WTC11 (cell line): ENCODE measurements around the gene PYGL. TPM values are rescaled to one million over a fixed set of nuclear protein-coding genes. Genes with fewer than 3 reads are reported as not detected.
"Not testable (repeated sequence)": the region's sequence is repeated elsewhere in the genome, so short reads cannot be mapped to it uniquely, and the experiment has no call there.

Experiments
- ATAC-seq: fragments of 200-7000 bp; cut with Tn5 transposase; 2 replicates; pipeline ENCODE4 v1.10.0; 2021; ENCODE audit warnings: mild to moderate bottlenecking, moderate library complexity
- CTCF ChIA-PET: fragments of 300-600 bp; sonication (Branson Sonifier 250); formaldehyde crosslinking; loops from one replicate; lab custom pipeline; 2021; ENCODE audit warnings: antibody characterized with exemption; lab: Charles Lee
- POLR2A ChIA-PET: fragments of 350-600 bp; sonication (Branson Sonifier 250); formaldehyde crosslinking; loops from one replicate; lab custom pipeline; 2021; ENCODE audit warnings: antibody characterized with exemption; lab: Charles Lee
- DNase-seq: peaks from one replicate; pipeline ENCODE4 v3.0.0; 2021; ENCODE audit warnings: low spot score
- H3K27ac Mint-ChIP-seq: 2 replicates; pipeline ENCODE4 v1.8.0; 2021; ENCODE audit warnings: mixed read lengths
- H3K27me3 Mint-ChIP-seq: 2 replicates; pipeline ENCODE4 v1.8.0; 2021; ENCODE audit warnings: low read depth, mild to moderate bottlenecking, moderate library complexity, mixed read lengths
- H3K36me3 Mint-ChIP-seq: 2 replicates; pipeline ENCODE4 v1.8.0; 2021; ENCODE audit warnings: mixed read lengths
- H3K4me1 Mint-ChIP-seq: 2 replicates; pipeline ENCODE4 v1.8.0; 2022; ENCODE audit warnings: mixed read lengths
- H3K4me3 Mint-ChIP-seq: 2 replicates; pipeline ENCODE4 v1.8.0; 2021; ENCODE audit warnings: mild to moderate bottlenecking, moderate library complexity, mixed read lengths
- H3K9me3 Mint-ChIP-seq: 2 replicates; pipeline ENCODE4 v1.8.0; 2021; ENCODE audit warnings: mixed read lengths
- FOXP4 ChIP-seq: sonication (generic); formaldehyde crosslinking; IDR thresholded peaks from 2 replicates; pipeline ENCODE4 v1.8.0; 2022; ENCODE audit warnings: mild to moderate bottlenecking, missing genetic modification reagents
- NFE2L1 ChIP-seq: sonication (generic); formaldehyde crosslinking; IDR thresholded peaks from 2 replicates; pipeline ENCODE4 v1.8.1; 2023; ENCODE audit warnings: missing genetic modification reagents
- PREB ChIP-seq: sonication (generic); formaldehyde crosslinking; IDR thresholded peaks from 2 replicates; pipeline ENCODE4 v1.8.1; 2022; ENCODE audit warnings: mild to moderate bottlenecking, missing genetic modification reagents, moderate library complexity, borderline replicate concordance
- SMAD4 ChIP-seq: sonication (generic); formaldehyde crosslinking; IDR thresholded peaks from 2 replicates; pipeline ENCODE4 v1.8.0; 2022; ENCODE audit warnings: mild to moderate bottlenecking, missing genetic modification reagents
- STAT6 ChIP-seq: sonication (generic); formaldehyde crosslinking; conservative IDR thresholded peaks from 2 replicates; pipeline ENCODE4 v1.8.1; 2023; ENCODE audit warnings: mild to moderate bottlenecking, low read depth, missing genetic modification reagents, moderate library complexity
- TCF7 ChIP-seq: sonication (generic); formaldehyde crosslinking; IDR thresholded peaks from 2 replicates; pipeline ENCODE4 v1.8.0; 2022; ENCODE audit warnings: mild to moderate bottlenecking, low read depth, missing genetic modification reagents, moderate library complexity
- TEAD1 ChIP-seq: sonication (generic); formaldehyde crosslinking; IDR thresholded peaks from 2 replicates; pipeline ENCODE4 v1.8.0; 2022; ENCODE audit warnings: mild to moderate bottlenecking, missing genetic modification reagents
- ZBTB21 ChIP-seq: sonication (generic); formaldehyde crosslinking; IDR thresholded peaks from 2 replicates; pipeline ENCODE4 v1.8.1; 2023; ENCODE audit warnings: mild to moderate bottlenecking, missing genetic modification reagents, borderline replicate concordance
- ZNF138 ChIP-seq: sonication (generic); formaldehyde crosslinking; conservative IDR thresholded peaks from 2 replicates; pipeline ENCODE4 v1.8.1; 2022; ENCODE audit warnings: mild to moderate bottlenecking, moderate library complexity, missing genetic modification reagents
- total RNA-seq: library from RNA; stranded (reverse); gene quantifications from 3 replicates; pipeline ENCODE4 v1.2.3, GENCODE V29; 2021

Gene PYGL
- total RNA-seq, 1 experiment from 2014 or later = 81.0 TPM

- CTCF ChIA-PET = no interaction called here
Measured at GRCh38 chr14:50946234-50946935, 2.1 kb upstream of the PYGL start.

GRCh38 chr14:50944647-50945413 is 547 bp upstream of the PYGL start:
- DNase-seq (no peak), ATAC-seq (peak; percentile 6)
- peaks cover 27% of the 10 kb centered on the region for H3K4me1 Mint-ChIP-seq
- H3K27me3 Mint-ChIP-seq = no peaks in the 10 kb centered on the region; the same call in 1 of the 2 replicates
- ChIA-PET CTCF (interaction anchor here (0.7 to 1.4 kb wide), 2 partner anchors 19 to 85 kb away, joined by 3 to 6 read pairs; no protein-coding TSS in a partner anchor), POLR2A (no interaction called here)
- peak overlapping the region; percentile 11; the same call in 1 of the 2 replicates for H3K27ac Mint-ChIP-seq
- 0 out of 2 replicates have a peak, but pooled peaks cover 5% of the 10 kb centered on the region for H3K9me3 Mint-ChIP-seq
- H3K4me3 Mint-ChIP-seq = peak overlapping the region; percentile 82
- TF ChIP-seq TEAD1 (CRISPR knock-in tag) (no peak), NFE2L1 (CRISPR knock-in tag) (no peak)
- peaks cover 31% of the 10 kb centered on the region for H3K36me3 Mint-ChIP-seq

More at GRCh38 chr14:50946234-50946935, 2.1 kb upstream of the PYGL start:
- H3K4me1 Mint-ChIP-seq = peaks cover 20% of the 10 kb centered on the region
- peaks cover 24% of the 10 kb centered on the region for H3K36me3 Mint-ChIP-seq
- no peak overlapping the region for H3K4me3 Mint-ChIP-seq
- 0 out of 2 replicates have a peak, but pooled peaks cover 5% of the 10 kb centered on the region for H3K9me3 Mint-ChIP-seq
- ATAC-seq (no peak), DNase-seq (no peak)
- TF ChIP-seq TEAD1 (CRISPR knock-in tag) (no peak), STAT6 (CRISPR knock-in tag) (no peak), ZNF138 (CRISPR knock-in tag) (no peak), SMAD4 (no peak), ZBTB21 (CRISPR knock-in tag) (no peak), TCF7 (CRISPR knock-in tag) (no peak)
- H3K27me3 Mint-ChIP-seq = no peaks in the 10 kb centered on the region; the same call in 1 of the 2 replicates
- POLR2A ChIA-PET = interaction anchor here (0.6 kb wide), 1 partner anchor 20 kb away, joined by 3 read pairs; no protein-coding TSS in a partner anchor
- H3K27ac Mint-ChIP-seq = no peak overlapping the region

- 0 out of 2 replicates have a peak, but pooled peaks cover 4% of the 10 kb centered on the region for H3K9me3 Mint-ChIP-seq
- CTCF ChIA-PET = interaction anchor here (0.5 to 1.1 kb wide), 5 partner anchors 10 to 348 kb away, joined by 3 to 5 read pairs (median 3); no protein-coding TSS in a partner anchor
- no peaks in the 10 kb centered on the region; the same call in 1 of the 2 replicates for H3K27me3 Mint-ChIP-seq
- peaks cover 27% of the 10 kb centered on the region for H3K4me1 Mint-ChIP-seq
- H3K27ac Mint-ChIP-seq = peak overlapping the region; percentile 90
- peaks cover 24% of the 10 kb centered on the region for H3K36me3 Mint-ChIP-seq
- peak overlapping the region; percentile 92 for H3K4me3 Mint-ChIP-seq
- ATAC-seq (peak; percentile 67), DNase-seq (peak; percentile 64)
- TF ChIP-seq PREB (CRISPR knock-in tag) = no peak
- 0 out of 2 replicates have a peak, but pooled peaks have one; percentile 25 for TF ChIP-seq FOXP4 (CRISPR knock-in tag)
- POLR2A ChIA-PET = interaction anchor here (1.3 kb wide), 1 partner anchor 113 kb away, joined by 7 read pairs; no protein-coding TSS in a partner anchor
Measured at GRCh38 chr14:50943261-50943942, 881 bp downstream of the PYGL start.

GRCh38 chr14:50941638-50942037 is 2.6 kb downstream of the PYGL start:
- POLR2A ChIA-PET, H3K9me3 Mint-ChIP-seq, DNase-seq, H3K27me3 Mint-ChIP-seq, ATAC-seq, H3K27ac Mint-ChIP-seq: not testable (repeated sequence)
- H3K36me3 Mint-ChIP-seq = peaks cover 26% of the 10 kb centered on the region
- H3K4me3 Mint-ChIP-seq = peak overlapping the region; percentile 0; the same call in 1 of the 2 replicates
- peaks cover 26% of the 10 kb centered on the region for H3K4me1 Mint-ChIP-seq
- CTCF ChIA-PET = interaction anchor here (0.8 kb wide), 1 partner anchor 81 kb away, joined by 4 read pairs; no protein-coding TSS in a partner anchor
